CD4-positive, alpha-beta T cell treated with Interleukin-12 subunit alpha and Interleukin-12 subunit beta, for 1 hour (primary cell): Measurements from ENCODE around the gene AJUBA.
A peak's percentile ranks its signal among the peaks of the same experiment; 100 is the strongest.
"Not testable (repeated sequence)": the region's sequence is repeated elsewhere in the genome, so short reads cannot be mapped to it uniquely, and the experiment has no call there.

Experiments used
- DNase-seq: peaks from one replicate; pipeline ENCODE4 v3.0.0-alpha.2; 2020

AJUBA gene

GRCh38 chr14:22978981-22979671, 3.2 kb downstream of the AJUBA start:
- no peak for DNase-seq

- DNase-seq, result no peak
These were observed 3.9 kb downstream of the AJUBA start for GRCh38 chr14:22978487-22978837.

- no peak for DNase-seq
These were observed 4.5 kb downstream of the AJUBA start for GRCh38 chr14:22977684-22978486.

- no peak for DNase-seq
These were observed 5.0 kb downstream of the AJUBA start for GRCh38 chr14:22977434-22977683.

GRCh38 chr14:22976620-22977433, 5.5 kb downstream of the AJUBA start:
- no peak for DNase-seq

- DNase-seq, result no peak
These were observed 7.6 kb downstream of the AJUBA start for GRCh38 chr14:22974530-22975313.

GRCh38 chr14:22973217-22974032, 8.9 kb downstream of the AJUBA start:
- peak; percentile 63 for DNase-seq

- DNase-seq, result no peak
These were observed 9.9 kb downstream of the AJUBA start for GRCh38 chr14:22972313-22972930.

- no peak for DNase-seq
These were observed 11.2 kb downstream of the AJUBA start for GRCh38 chr14:22971152-22971551.

GRCh38 chr14:22966783-22967269, 15.5 kb downstream of the AJUBA start:
- no peak for DNase-seq

GRCh38 chr14:22965916-22966782, 16.2 kb downstream of the AJUBA start:
- not testable (repeated sequence) for DNase-seq

GRCh38 chr14:22962061-22962676, 20.2 kb downstream of the AJUBA start:
- DNase-seq, result no peak

- no peak for DNase-seq
These were observed 26.4 kb downstream of the AJUBA start for GRCh38 chr14:22955702-22956569.

GRCh38 chr14:22952418-22952817, 29.9 kb downstream of the AJUBA start:
- DNase-seq, result no peak

- DNase-seq, result not testable (repeated sequence)
These were observed 30.6 kb downstream of the AJUBA start for GRCh38 chr14:22951795-22952194.

- no peak for DNase-seq
These were observed 36.7 kb downstream of the AJUBA start for GRCh38 chr14:22945642-22946041.

- DNase-seq, result no peak
These were observed 42.7 kb downstream of the AJUBA start for GRCh38 chr14:22939684-22940083.

- no peak for DNase-seq
These were observed 47.2 kb downstream of the AJUBA start for GRCh38 chr14:22935156-22935555.

GRCh38 chr14:22932146-22932545, 50.2 kb downstream of the AJUBA start:
- DNase-seq, result no peak
